Raji (cell line): ENCODE results near the gene RPAP2.

ENCODE experiments used
- POLR2A ChIP-seq: IDR thresholded peaks from 2 replicates; pipeline ENCODE4 v1.6.1; 2011; ENCODE audit warnings: low read depth, low read length, control low read depth; ENCODE audit not compliant: insufficient read depth

The RPAP2 gene

DNA sequence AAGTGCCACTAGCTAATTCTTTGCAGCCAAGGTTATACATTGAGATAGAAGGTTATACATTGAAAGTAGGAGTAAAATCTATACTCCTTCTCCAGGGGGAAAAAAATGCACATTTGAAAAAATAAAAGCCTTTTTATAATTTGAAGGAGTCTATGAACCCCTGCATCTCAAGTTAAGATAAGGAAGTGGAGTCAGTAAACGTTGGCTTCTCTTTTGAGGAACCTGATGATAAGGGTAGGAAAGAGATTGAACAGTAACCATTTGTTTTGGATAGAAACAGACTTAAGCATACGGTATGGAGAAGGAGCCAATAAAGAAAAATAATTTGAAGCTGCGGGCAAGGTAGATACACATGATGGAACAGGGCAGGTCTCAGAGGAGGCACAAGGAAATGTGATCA lies 64.1 kb downstream of the RPAP2 start:
- TF ChIP-seq POLR2A: no peak

DNA sequence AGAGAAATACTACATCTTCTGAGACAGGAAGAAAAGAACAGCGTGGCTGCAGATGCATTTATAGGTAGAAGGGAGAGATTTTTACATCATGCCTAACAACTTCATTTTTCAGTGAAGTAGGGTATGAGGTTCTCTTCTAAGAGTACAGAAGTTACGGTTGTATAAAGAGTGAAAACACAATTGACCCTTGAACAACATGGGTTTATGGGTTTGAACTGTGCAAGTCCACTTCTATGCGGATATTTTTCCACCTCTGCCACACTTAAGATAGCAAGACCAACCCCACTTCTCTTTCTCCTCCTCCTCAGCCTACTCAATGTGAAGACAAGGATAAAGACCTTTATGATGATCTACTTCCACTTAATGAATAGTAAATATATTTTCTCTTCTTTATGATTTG lies 64.5 kb downstream of the RPAP2 start:
- TF ChIP-seq POLR2A: no peak

DNA sequence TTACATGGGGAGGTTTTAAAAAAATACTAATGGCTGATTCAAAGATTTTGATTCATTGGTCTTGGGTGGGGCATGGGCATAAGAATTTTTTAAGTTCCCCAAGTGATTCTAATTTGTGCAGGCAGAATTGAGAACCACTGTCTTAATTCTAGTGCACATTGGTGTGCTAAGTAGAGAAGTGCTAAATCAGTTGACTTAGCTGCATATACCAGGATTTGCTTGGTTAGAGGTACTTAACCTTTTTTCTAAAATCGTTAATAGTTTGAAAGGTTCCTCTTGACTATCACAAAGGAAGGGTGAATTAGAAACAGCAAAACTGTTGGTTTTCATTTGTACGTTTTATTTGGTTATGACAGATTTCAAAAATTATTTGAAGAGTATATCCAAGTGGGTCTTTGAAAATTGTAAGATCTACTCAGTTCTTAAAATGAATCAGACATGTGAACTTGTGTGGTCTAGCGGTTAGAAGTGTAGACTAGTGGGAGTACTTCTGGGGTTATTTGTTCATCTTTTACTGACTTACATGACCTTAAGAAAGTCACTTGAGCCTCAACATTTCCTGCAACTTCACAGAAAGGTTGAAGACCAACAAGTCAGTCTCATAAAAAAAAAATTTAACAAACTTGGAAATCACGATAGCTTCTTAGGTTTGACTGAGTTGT lies 66.7 kb downstream of the RPAP2 start:
- TF ChIP-seq POLR2A: no peak

DNA sequence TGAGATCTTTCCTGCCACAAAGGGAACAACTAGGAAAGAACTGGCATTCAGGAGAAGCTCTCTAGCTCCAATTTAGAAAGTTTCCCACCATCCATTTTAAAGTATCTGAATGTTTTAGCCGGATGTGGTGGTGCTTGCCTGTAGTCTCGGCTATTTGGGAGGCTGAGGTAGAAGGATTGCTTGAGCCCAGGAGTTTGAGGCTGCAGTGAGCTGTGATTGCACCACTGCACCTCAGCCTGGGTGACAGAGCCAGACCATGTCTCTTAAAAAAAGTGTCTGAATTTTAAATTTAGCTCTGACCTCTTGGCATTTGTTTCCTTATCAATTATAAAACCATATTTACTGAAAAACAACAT lies 67.2 kb downstream of the RPAP2 start:
- TF ChIP-seq POLR2A: no peak

DNA sequence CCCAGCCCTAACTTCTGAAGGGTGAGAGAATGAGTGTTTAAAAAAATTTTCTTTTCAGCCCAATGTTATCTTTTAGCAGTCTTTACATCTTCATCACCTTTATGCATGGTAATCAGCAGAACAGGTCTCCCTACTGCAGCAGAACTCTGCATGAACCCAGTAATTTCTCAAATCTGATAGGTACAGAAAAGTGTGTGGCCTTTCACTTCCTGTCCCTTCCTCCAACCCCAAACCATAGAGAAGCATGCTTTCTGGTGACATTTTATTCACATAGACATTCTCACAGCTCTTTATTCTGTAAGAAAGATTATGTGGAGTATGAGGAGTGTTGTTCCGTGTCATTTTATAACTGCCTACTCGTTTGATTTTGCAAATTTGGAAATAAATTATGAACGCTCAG lies 68.6 kb downstream of the RPAP2 start:
- TF ChIP-seq POLR2A: no peak

DNA sequence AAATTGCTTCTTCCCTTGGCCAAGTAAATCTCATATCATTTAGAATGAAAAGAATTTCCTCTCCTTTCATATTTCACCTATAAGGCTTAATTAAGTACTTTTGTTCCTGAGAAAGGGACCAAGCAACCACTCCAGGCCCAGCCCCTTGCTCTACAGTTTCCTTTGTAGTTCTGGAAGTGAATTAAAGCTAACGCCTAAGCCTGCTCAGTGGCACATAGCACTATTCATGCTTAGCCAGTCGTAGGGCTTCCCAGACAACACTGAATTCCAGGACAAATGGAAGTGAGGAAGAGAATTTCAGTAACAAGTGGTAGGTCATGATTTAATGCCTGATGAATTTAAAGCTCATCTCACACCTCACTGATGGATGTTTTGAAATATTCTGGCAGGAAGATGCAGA lies 73.3 kb downstream of the RPAP2 start:
- no peak for TF ChIP-seq POLR2A

DNA sequence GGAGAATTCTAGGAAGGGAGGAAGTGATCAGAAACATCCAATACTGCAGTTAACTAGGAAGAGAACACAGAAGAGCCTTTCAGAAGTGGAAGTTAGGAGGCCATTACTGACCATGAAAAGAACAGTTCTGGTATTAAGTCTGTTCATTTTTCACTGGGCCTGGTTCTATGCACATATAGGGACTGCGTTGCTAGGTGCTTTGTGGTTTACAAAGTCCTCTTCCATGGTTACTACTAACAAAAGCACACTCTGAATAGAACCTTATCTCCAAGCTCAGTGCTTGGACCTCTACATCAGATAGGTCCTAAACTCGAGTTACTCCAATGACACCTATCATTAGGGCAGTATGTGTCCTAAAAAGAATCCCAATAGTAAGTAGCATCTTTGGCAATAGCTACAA lies 75.4 kb downstream of the RPAP2 start:
- no peak for TF ChIP-seq POLR2A

DNA sequence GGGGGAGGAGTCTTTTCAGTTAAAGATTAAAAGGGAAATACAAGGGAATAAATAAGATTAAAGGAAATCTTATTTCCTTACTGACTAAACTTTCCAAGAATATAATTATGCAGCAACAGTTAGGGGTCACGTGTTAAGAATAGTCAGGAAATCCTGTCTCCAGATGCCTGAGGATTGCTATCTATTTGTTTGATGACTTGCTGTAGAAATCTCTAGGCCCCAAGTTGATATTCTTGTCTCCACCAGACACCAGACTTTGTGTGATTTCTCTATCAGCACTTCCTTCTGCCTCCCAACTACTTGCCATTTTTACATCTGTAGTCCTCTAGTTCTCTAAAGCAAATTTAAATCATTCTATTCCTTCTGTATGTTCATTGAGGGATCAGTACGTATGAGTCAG lies 77.5 kb downstream of the RPAP2 start:
- no peak for TF ChIP-seq POLR2A

DNA sequence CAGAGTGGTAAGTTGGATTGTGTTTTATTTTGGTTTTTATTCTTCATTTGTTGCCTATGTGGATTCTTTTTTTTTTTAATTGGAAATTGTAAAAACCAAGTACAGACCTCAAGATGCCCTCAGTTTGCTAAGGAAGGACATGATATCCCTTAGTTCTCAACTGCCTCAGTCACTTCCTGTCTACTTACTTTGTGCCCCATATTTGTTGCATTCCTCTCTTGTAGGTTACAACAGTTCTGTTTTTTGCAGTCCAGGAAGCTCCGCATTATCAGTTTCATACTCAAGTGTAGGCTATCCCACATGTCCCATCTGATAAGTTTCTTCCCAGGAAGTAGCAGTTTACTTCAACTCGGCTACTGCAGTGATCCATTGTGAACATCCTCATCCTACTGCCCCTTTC lies 82.0 kb downstream of the RPAP2 start:
- TF ChIP-seq POLR2A: no peak

DNA sequence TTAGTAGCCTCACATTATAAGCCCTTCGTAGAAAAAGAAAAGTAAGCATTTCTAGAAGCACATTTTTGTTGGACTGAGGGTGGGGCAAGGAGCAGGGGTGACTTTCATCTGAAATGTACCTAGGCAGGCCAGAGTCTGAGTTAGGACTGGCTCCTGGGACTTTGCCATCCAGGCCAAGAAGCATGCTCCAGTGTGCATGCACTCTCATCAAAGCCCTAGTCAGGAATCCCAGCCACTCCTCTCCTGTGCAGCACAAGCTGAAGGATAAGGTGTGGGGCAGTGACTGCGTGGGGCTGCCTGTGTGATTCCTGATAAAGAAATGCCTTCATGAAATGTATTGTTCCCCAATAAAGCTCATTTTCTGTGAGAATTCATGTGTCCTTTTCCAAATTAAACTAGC lies 99.7 kb downstream of the RPAP2 start:
- no peak for TF ChIP-seq POLR2A

DNA sequence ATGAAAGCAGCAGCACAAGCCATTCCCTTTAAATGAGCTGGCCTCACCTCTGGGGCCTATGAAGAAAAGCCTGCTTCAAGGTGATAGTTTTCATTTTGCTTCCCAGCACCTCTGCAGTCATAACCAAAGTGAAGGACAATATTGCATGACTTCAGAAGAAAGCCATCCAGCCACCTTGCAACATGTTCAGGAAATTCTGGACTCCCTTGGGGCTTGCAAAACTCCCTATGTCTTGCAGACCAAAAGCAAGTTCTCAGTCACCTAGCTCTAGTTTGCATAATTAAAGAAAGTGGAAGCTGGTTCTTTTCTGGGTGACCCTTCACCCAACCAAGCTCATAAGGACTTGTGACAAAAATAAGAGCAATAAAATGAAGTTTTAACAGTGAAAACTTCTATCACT lies 100.2 kb downstream of the RPAP2 start:
- TF ChIP-seq POLR2A: no peak

DNA sequence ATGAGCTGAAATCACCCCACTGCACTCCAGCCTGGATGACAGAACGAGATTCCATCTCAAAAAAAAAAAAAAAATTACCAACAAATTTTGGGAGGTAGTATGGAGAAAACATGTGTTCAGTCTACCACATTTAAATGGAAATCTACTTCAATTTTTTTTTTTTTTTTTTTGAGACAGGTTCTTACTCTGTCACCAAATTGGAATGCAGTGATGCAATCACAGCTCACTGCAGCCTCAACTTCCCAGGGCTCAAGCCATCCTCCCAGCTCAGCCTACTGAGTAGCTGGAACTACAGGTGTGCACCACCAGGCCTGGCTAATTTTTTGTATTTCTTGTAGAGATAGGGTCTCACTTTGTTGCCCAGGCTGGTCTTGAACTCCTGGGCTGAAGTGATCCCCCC lies 105.8 kb downstream of the RPAP2 start:
- TF ChIP-seq POLR2A: no peak

DNA sequence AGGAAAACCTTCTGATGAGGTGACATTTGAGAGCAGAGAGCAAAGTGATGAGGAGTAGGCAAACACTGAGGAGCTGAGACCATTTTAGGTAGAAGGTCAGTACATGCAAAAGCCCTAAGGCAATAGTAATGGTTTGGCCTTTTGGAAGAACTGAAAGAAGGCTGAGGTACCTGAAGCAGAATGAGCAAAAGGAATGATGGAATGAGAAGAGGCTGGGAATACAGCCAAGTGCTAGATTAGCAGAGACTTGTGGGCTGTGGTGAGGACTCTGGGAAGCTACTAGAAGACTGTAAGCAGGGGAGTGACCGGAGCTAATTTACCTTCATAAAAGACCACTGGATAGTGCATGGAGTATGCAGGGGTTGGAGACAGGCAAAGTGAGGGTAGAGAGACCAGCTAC lies 110.0 kb downstream of the RPAP2 start:
- TF ChIP-seq POLR2A: no peak

DNA sequence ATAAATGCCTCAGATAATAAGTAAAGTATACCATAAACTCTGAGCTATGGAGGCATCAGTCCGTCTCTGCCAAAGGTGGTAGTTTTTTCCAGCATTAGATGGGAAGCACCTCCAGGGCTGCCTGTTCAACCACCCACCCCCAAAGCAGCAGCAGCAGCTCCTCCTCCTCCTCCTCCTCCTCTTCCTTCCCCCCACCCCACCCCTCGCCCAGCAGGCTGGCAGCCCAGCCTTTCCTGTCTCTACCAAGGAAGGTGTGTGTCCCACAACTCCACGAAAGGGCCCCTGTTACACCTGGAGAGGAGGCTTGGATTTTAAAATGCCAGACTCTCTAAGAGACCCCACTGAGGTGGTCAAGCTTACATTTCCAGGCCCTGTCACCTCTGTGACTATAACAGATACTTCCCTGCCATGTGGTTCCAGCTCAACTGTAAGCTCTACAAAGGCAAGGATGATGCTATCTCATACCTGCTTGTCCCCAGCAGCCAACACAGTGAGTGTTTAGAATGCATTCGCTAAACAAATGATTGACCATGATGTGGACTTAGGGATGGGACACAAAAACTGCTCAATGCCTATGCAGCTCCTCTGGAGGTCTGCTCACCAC lies 111.2 kb downstream of the RPAP2 start:
- no peak for TF ChIP-seq POLR2A

DNA sequence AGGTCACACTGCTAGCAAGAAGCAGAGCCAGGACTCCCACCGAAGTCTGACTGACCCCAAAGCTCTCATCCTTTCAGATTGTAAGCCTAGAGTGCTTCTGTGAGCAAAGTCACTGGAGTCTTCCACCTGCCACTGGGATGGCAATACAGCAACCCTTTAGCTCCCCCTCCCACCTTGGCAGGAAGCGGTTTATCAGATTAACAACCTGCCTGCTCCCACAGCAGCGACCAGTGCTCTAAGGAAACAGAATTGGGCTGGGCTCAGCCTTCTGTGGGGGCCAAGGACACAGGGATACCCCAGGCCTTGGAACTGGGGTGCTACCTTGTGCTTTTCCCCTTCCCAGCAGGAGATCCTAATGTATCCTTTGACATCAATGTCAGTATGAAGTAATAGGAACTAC lies 111.8 kb downstream of the RPAP2 start:
- no peak for TF ChIP-seq POLR2A

DNA sequence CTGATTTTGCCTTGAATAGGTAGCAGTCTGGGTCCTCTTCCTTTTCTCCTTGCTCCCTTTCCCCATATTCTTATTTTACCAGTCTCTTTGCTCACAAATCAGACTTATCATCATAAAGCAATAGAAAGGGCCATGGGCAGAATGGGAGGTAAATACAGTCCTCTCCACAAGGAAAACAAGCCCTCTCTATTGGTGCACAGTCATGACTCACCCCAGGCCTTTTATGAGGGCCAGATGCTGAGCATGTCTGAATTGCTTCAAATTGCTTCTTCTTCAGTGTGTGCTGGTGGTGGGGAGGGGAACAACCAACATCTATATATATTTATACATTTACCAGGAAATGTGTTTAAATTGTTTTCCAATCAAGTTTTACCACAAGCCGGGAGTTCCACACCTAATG lies 112.7 kb downstream of the RPAP2 start:
- no peak for TF ChIP-seq POLR2A

DNA sequence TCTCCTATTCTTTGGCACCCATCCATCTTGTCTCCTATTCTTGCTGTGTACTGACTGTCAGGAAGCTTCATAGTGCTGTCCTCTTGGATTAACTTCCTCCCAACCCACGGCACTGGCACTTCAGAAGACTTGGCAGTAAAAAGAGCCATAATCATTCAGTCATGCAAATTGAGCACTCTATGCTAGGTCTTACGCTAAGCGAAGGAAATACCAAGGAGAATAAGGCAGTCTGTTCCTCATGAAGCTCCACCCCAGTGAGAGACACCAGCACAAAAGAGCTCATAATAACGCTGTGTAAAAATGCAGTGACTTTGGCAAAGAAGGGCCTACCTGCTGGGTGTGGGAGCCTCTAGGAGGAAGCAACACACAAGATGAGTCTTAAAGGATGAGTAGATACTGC lies 120.8 kb downstream of the RPAP2 start:
- TF ChIP-seq POLR2A: no peak
